T47D (cell line): Measurements from ENCODE around the gene NOL7.

ENCODE experiments used
- DNase-seq, 2 experiments: peaks; one replicate each; pipeline versions ENCODE4 v3.0.0 to v3.0.0-alpha.2; 2011 to 2012; ENCODE audit warnings: low read depth in 1 of 2, low spot score in 1 of 2
- JUND ChIP-seq: IDR thresholded peaks from 2 replicates; pipeline ENCODE4 v1.6.1; 2012; ENCODE audit warnings: low read depth
- in situ Hi-C: cut with HindIII; loops from 2 replicates; pipeline ENCODE4 v1.10.0; 2016; ENCODE audit warnings: low sequenced_read_pairs, low pct_unique_long_range_greater_than_20kb

NOL7 gene

GRCh38 chr6:13605634-13606033, 9.5 kb upstream of the NOL7 start:
- no peak for DNase-seq
- in situ Hi-C loops: no loop called here
- no peak for TF ChIP-seq JUND

GRCh38 chr6:13611715-13612114, 3.4 kb upstream of the NOL7 start:
- no peak for TF ChIP-seq JUND
- in situ Hi-C loops: no loop called here
- DNase-seq: no peak

- no peak for DNase-seq
- in situ Hi-C loops: no loop called here
- no peak for TF ChIP-seq JUND
These were observed 2.0 kb upstream of the NOL7 start for GRCh38 chr6:13613029-13613594.

DNA sequence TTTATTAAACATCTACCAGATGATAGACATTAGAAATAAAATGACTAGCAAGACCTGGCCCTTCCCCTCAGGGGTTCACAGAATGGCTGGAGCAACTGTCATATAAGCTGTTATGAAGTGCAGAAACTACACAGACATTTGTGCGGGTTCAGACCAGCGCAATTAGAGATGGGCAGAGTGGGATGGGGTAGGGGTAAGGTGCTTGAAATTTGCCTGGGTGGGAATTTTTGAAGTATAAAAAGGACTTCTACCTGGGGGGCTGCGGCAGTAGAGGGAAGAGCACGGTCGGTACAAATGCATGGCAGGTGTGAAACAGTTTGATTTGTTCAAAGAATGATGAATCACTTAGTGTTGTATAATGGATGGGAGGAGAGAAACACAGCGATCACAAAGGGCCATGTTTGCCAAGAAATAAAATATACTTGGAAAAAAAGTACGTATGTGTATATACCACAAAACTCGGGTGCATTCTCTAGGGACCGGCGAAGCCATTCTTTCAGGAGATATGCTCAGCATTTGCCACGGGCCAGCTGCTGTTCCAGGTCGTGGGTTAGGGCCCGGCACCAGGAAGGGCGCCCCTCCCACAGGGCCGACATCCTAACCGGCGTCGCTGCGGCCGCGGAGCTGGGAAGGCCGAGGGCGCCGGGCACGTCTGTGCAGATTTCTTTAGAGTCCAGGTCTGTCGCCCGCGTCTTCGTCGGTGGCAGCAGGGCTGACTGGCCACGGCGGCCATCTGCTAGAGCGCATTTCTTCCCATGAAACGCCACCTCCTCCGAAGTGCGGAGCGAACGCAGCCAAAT, 809 bp upstream of the NOL7 start:
- in situ Hi-C loops: no loop called here
- DNase-seq: peak in 1 of 2 experiments; percentile 43

DNA sequence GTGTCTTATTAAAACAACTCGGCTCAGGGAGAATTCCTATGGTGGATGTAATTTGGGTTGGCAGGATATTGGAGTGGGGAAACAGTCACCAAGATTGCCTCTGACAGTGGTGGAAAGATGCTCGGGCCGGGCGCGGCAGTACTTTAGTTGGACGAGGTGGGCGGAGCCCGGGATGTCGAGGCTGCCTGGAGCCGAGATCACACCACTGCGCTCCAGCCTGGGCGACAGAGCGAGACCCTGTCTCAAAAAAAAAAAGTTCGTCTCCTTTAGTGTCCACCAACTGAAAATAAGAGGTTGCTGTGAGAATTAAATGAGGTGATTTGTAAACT, 621 bp downstream of the NOL7 start:
- peak; percentile 29 to 45 for DNase-seq
- TF ChIP-seq JUND: no peak
- in situ Hi-C loops: no loop called here

More for the DNA sequence above, 809 bp upstream of the NOL7 start:
- no peak for TF ChIP-seq JUND

DNA sequence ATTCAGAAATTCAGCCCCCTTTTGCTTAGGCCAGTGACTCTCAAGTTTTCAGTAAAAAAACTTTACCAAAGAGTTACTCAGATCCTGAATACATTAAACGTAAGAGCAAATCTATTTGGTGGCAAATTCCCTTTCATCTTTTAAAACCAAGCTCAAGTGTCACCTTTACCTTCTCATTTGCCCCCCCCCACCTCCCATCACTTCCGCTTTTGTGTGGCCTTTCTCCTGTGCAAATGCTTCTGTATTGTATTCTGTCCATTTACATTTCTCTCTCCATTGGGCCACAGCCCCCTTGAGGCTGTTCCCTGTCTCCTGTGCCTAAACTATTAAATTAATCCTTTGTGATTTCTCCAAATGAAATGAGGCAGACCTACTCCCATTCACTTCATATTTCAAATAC, 1.9 kb downstream of the NOL7 start:
- in situ Hi-C loops: no loop called here
- DNase-seq: no peak
- TF ChIP-seq JUND: no peak

- no peak for TF ChIP-seq JUND
- in situ Hi-C loops: no loop called here
These were observed 9.7 kb downstream of the NOL7 start for GRCh38 chr6:13624871-13625288.

GRCh38 chr6:13629459-13630116, 14.5 kb downstream of the NOL7 start:
- in situ Hi-C loops: no loop called here
- DNase-seq: no peak
- no peak for TF ChIP-seq JUND

More at GRCh38 chr6:13624871-13625288, 9.7 kb downstream of the NOL7 start:
- peak; percentile 20 to 59 for DNase-seq

DNA sequence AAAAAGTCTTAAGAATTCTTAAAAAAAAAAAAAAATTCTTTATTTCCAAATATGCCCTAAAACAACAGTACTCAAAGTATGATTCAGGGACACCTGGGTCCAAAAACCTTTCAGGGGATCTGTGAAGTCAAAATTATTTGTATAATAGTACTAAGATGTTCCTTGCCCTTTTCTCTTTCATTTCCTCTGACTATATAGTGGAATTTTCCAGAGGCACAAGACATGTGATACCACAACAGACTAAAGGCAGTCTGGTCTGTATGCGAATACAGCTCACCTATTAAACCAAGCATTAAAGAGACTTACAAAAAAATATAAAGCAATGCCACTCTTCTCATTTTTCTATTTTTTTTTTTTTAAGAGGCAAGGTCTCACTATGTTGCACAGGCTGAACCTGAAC, 15.4 kb downstream of the NOL7 start:
- no peak for TF ChIP-seq JUND
- in situ Hi-C loops: no loop called here

DNA sequence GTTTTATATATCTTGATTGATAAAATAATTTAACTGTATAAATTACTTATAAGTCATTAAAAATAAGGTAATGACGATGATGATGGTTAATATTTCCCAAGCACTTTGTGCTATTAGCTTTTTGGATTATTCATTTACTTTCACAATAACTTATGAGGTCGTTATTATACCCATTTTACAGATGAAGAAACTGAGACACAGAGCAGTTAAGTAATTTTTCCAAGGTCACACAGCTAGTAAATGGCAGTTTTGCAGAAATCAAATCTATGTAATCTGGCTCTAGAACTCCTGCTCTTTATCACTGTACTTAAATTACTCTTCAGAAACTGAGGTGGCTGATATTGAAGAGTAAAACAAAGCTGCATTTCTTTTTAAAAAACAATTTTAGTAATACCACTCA, 18.2 kb downstream of the NOL7 start:
- DNase-seq: no peak
- in situ Hi-C loops: no loop called here
- no peak for TF ChIP-seq JUND

More for the DNA sequence above, 15.4 kb downstream of the NOL7 start:
- no peak for DNase-seq

DNA sequence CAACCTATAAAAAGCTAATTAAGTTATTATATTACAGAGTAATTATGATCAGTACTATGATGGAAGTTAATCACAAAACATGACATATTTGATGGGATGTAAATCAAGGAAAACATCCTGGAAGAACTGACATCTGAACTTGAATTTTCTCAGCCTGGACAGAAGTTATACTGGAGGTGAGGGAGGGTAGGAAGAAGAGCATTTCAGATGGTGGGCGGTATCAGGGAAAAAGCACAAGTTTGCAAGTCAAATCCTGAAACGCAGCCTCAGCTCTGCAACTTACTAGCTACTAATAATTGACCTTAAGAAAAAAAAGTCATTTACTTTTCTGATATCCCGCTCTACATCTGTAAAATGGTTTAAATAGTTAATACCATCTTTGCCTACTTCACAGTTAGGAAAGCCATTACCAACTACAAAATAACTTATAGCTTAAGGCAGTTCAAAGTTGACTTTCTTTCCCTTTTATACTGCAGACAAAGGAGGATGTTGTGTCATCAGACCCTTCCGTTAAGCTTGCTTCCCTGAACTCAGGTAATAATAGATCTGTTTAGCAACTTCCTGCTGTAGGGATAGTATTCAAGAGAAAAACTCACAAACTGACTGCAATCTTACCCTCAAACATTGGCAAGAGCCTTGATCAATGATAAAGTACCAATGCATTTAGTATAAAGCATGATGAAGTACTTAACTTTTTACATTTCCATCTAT, 21.0 kb downstream of the NOL7 start:
- in situ Hi-C loops: no loop called here
- no peak for TF ChIP-seq JUND
- no peak for DNase-seq

DNA sequence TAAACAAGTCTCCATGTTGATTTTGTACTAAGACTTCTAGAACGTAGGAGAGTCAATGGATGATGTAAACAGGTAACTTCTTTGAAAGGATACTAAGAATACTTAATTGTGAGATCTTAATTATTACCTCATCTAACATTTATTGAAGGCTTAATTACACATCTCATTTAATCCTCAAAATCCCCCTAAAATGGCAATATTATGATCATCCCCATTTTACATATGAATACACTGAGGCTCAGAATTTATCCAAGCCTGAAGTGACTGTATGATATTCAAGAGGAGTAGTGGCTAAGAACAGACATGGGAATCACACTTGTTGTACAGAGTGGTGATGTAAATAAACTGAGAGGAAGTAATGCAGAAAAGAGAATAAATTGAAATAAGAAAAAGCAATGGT, 22.9 kb downstream of the NOL7 start:
- in situ Hi-C loops: no loop called here
- TF ChIP-seq JUND: no peak
- no peak for DNase-seq

DNA sequence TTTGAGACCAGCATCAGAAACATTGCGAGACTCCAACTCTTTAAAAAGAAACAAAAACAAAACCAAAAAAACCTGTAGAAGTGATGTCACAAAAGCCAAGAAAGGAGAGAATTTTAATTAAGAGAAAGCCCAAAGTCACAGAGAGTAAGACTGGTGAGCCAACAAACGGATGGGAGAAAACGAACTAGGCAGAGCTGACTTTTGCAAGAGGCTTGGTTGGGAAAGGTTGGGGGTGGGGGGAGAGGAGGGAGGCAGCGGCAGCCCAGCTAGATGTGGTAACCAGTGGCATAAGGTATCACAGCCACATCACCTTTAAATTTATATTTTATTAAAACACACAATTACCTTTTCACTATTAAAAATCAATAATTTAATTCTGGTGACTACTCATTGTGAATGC, 23.5 kb downstream of the NOL7 start:
- in situ Hi-C loops: no loop called here
- TF ChIP-seq JUND: no peak
- DNase-seq: no peak
